SK-MEL-5 (cell line): Measurements from ENCODE around the gene PRRT3. TPM values are rescaled to one million over a fixed set of nuclear protein-coding genes. Genes with fewer than 3 reads are reported as not detected.

ENCODE experiments used
- DNase-seq: peaks from one replicate; pipeline ENCODE4 v3.0.0-alpha.2; 2016; ENCODE audit warnings: low read depth, low spot score
- in situ Hi-C: cut with HindIII; loops from 2 replicates; pipeline ENCODE4 v1.10.0; 2016; ENCODE audit warnings: low sequenced_read_pairs, high pct_unique_total_duplicates, low pct_unique_long_range_greater_than_20kb
- polyA plus RNA-seq, 2 experiments: library from polyadenylated mRNA; depleted of rRNA; stranded (reverse); fragments of >200 nt; gene quantifications; 2 replicates each; pipeline ENCODE4 v1.2.3, GENCODE V29; 2015
- total RNA-seq: library from RNA; depleted of rRNA; stranded (reverse); fragments of >200 nt; shearing (Covaris generic); gene quantifications from 2 replicates; pipeline ENCODE4 v1.2.3, GENCODE V29; 2014; rRNA removed

The PRRT3 gene
- total RNA-seq: 0.34 and 0.51 TPM in 2 replicates
- polyA plus RNA-seq (2015; cell fraction: cytosol; rRNA removed): 0.99 and 1.1 TPM in 2 replicates
- polyA plus RNA-seq (2015; cell fraction: nucleus; rRNA removed): 0.88 and 1.1 TPM in 2 replicates

DNA sequence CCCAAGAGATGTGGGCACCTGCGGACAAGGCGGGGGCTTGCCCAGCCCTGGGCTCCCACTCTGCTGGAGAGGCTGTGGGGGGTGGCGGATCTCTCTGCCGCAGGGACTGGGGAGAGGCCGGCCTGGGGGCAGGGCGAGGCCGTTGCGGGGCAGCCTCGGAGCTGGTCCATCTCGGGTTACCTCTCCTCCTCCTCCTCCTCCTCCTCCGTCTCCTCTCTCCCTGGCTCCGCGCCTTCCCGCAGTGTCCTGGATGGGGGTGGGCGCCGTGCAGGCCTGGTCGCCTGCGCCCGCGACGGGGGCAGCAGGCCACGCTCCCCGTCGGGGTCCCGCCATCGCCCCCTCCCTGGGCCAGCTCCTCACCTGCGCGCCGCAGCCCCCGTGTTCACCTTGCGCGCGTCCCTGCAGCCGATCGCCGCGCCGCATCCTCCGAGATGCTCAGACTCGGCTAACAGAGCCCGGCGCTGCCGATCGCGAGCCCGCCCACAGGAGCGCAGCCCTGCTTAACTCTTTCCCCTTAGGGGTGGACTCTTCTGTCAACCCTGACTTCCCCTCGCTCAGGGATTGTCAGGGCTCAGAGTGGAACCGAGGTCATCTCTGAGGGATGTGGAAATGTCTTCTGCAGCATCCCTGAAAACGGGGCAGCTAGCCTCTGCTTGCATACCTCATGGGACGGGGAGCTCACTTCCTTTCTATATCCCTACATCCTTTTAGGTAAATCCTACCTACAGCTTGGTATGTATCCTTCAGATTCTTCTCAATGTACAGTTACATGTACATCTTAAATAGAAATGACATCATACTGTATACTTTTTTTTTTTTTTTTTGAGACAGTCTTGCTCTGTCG, at the start of gene PRRT3:
TSS of gene PRRT3 (minus strand) at position 447 of the 844 bp plus-strand sequence. CDS start 2,293 bp downstream, outside the sequence.
- DNase-seq: no peak
- in situ Hi-C loops: loop anchor here (25.0 kb wide), 1 partner anchor 140 kb away; the partner anchor contains the start of gene TTLL3

DNA sequence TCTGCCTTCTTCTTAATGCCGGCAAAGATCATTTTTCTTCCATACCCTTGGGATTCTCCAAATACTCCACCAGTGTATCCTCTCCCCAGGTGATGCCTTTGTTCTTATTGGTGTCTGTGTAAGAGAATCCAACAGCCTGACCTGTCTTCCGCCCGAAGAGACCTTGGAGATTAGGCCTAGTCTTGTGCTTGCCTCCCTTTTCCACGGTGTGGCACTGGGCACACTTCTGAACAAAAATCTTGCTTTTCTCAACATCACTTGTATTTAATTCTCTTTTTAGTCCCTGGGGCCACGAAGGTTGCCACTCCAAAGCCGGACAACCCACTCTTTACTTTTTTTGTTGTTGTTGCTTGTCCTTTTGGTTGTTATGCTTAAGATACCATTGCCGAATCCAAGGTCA, 48.5 kb upstream of the PRRT3 start:
- DNase-seq: no peak
- in situ Hi-C loops: no loop called here

DNA sequence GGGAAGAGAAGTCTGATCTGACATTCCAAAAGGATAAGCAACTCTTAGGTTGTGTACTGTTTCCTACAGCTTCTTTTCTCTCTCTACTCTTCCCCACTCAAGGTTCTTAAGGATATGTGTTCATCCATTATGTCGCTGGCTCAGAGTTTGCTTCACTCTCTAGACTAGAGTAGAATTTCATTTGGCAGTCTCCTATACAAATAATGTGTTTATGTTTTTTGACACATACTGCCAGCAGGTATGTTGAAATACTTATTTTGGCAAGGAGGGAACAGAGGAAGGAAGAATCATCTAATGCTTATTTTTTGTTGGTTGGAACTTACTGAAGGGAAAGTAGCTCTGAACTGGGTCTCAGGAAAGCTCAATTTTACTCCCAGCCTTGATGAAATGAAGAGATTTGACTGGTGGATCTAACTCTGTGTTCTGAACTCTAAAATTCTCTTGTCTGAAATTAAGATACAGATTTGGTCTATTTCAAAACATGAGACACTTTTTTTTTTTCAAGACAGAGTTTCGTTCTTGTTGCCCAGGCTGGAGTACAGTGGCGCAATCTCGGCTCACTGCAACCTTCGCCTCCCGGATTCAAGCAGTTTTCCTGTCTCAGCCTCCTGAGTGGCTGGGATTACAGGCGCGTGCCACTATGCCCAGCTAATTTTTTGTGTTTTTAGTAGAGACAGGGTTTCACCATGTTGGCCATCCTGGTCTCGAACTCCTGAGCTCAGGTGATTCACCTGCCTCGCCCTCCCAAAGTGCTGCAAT, 42.1 kb upstream of the PRRT3 start:
- no peak for DNase-seq
- in situ Hi-C loops: no loop called here

DNA sequence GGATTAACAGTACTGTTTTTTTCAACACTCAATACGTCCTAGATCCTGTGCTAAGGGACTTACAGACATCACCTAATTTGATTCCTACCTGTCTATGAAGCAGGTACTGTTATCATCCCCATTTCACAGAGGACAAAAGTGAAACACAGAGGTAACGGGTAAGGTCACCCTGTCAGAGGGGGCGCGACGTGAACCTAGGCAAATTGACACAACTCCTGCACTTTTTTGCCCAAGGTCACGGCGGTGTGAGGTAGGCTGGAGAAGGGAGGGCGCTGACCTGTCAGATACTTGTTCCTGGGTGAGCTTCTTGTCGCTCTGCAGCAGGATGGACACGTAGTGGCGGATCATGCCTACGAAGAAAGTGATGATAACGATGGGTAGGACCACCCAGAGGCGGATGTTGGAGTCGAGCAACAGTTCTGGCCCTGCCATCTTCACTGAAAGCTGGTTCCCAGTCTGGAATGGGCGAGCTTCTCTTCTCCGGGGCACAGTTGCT, 34.1 kb upstream of the PRRT3 start:
- in situ Hi-C loops: no loop called here
- no peak for DNase-seq

DNA sequence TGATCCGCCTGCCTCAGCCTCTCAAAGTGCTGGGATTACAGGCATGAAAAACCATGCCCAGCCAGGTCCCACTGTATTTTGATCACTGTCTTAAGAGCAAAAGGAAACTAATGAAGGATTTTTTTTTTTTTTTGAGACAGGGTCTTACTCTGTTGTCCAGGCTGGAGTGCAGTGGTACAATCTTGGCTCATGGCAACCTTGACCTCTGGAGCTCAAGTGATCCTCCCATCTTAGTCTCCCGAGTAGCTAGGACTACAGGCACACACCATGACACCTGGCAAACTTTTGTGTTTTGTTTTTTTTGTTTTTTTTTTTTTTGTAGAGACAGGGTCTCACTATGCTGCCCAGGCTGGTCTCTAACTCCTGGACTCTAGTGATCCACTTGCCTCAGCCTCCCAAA, 28.0 kb upstream of the PRRT3 start:
- DNase-seq: no peak

DNA sequence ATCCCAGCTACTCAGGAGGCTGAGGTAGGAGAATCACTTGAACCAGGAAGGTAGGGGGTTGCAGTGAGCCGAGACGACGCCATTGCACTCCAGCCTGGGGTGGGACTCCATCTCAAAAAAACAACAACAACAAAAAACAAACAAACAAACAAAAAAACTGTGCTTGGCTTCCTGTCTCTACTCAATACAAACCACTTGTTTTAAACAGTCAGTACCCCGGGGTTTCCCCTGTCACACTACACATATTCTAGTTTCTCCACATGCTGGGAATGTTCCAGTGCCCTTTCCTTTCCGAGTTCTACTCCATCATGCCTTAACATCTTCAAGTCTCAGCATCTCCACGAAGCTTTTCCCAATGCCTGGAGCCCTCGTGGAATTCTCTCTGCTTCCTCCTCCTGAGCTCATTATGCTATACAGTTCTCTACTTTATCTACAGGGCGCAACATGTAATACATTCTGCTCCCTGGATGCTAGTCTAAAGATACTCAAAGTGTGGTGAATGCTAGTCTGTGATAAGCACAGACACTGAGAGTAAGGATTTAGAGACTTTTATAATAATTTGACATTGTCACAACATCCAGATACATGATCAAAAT, 26.6 kb upstream of the PRRT3 start:
- in situ Hi-C loops: no loop called here
- no peak for DNase-seq

More for the DNA sequence above, 28.0 kb upstream of the PRRT3 start:
- in situ Hi-C loops: no loop called here

DNA sequence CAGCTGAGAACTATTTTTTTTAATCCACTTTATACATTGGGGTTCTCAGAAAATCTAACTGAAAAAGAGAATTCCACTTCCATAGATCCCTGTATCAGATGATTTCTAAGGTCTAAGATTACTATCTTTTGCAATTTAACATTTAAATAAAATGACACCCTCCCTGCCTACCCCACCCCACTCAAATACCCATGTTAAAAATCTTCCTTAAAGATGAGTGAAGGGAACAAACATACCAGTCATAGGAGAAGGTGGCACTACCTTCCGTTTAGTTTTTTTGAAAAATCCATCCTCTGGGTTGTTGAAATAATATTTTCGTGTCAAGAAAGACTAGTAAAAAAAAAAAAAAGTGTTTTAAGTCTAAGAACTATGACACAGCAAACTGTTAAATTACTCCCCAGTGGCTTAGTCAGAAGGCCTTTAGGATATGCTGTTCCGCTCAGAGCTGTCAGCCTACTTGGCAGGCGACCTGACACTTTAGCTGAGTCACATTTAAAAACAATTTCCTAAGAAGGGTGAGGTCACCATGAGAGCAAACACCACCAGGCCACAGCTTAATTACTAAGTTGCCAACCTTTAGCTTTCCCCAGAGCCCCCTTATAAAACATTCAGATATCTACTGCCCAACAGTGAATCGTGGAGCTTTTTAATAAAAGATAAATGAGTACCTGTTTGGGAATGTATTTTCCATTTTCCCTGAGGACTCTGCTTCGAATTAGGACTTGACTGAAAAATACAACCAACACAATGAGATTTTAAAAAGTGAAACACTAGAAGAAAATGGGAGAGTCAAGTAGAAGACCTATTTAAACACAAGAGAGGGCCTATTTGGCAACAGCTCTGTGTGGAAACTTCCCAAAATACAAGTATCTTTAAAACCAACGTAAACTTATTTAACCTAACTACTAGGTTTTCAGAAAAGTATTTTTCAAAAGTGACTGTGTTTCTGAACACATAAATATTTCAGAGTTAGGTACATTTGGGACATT, 24.8 kb upstream of the PRRT3 start:
- in situ Hi-C loops: no loop called here
- DNase-seq: peak; percentile 73

DNA sequence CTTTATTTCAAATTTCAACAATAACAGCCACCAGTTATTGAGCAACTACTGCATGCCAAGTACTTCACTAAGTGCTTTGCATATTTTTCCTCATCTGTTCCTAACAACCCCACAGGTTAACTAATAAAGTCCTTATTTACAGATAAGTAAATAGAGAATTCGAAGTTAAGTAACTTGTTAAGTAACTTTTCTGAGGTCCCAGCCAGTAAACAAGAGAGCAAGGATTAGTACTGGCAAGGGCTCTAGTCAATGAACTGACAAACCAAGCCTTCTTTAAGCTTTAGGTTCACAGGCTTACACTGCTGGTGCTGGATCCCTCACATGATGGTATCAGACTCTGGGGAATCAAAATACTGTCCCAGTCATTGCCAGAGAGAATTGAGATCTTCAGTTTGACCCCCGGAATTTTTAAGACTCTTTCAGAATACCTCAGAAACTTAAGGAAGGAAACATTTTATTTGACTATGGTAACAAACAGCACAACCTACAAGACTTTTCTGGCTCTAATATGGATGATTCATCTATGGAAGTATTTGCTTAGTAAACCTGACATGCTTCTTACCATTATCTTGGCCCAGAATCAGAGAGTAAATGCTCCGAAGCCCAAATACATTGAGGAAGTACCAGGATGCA, 17.9 kb upstream of the PRRT3 start:
- in situ Hi-C loops: loop anchor here (25.0 kb wide), 1 partner anchor 158 kb away; the partner anchor contains the start of gene TTLL3
- no peak for DNase-seq

DNA sequence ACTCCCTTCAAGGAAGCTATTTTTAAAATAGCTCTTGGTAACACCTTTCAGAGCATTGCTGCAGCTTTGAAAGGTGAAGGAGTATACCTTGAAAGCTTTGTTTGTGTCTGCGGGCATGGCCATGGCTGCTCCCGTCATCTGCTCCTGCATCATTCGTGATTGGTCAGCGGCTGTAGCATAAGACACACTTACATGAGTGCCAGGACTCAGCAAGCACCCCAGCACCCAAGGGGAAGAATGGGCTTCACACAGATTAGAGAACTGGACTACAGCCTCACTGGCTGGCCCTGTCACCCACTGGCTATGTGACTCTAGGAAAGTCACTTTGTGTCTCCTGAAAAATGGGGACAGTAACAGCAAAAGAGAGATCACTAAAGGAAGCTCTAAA, 17.4 kb upstream of the PRRT3 start:
- in situ Hi-C loops: loop anchor here (25.0 kb wide), 1 partner anchor 157 kb away; the partner anchor contains the start of gene TTLL3
- no peak for DNase-seq

DNA sequence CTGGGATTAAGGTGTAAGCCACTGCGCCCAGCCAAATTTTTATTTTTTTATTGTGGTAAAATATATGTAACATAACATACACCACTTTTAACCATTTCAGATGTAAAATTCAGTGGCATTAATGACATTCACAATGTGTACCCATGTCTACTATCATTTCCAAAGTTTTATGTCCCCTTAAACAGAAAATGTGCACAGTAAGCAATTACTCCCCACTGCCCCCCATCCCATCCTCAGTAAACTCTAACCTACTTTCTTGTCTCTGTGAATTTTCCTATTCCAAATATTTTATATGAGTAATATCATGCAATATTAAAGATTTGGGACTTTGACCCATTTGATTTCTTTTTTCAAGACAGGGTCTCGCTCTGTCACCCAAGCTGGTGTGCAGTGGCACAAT, 14.6 kb upstream of the PRRT3 start:
- in situ Hi-C loops: loop anchor here (25.0 kb wide), 1 partner anchor 155 kb away; the partner anchor contains the start of gene TTLL3
- no peak for DNase-seq

DNA sequence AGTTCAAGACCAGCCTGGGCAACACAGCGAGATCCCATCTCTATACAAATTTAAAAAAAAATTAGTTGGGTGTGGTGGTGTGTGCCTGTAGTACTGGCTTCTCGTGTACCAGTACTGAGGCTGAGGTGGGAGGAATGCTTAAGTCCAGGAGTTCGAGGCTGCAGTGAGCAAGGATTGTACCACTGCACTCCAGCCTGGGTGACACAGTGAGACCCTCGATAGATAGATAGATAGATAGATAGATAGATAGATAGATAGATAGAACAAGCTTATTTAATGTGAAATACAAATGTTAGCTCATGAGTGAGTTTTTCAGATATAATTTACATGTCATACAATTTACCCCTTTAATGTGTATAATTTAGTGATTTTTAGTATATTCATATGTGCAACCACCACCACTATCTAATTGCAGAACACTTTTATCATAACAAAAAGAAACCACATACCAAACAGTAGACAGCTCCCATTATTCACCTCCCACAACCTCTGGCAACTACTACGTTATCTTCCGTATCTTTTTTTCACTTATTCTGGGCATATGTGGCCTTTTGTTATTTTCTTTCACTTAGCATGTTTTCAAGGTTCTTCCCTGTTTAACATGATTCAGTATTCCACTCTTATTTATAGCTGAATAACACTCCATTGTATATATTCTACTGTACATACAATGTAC, 13.1 kb upstream of the PRRT3 start:
- no peak for DNase-seq
- in situ Hi-C loops: loop anchor here (25.0 kb wide), 1 partner anchor 153 kb away; the partner anchor contains the start of gene TTLL3

DNA sequence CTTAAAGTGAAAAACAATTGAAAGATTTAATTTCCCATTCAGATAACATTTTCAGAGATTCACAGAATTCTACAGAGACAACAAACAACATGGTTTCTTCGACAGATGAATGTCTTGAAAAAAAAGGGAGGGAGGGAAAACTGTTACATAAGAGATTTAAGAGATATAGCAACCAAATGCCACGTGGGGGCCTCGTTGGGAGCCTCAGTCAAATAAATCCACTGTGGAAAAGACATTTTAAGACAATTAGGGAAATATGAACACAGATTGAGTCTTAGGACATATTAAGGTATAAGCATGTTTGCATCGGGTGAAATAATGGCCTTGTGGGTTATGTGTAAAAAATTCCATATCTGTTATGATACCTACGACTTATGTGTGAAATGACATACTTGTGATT, 5.0 kb upstream of the PRRT3 start:
- in situ Hi-C loops: loop anchor here (25.0 kb wide), 1 partner anchor 145 kb away; the partner anchor contains the start of gene TTLL3
- DNase-seq: peak; percentile 39

DNA sequence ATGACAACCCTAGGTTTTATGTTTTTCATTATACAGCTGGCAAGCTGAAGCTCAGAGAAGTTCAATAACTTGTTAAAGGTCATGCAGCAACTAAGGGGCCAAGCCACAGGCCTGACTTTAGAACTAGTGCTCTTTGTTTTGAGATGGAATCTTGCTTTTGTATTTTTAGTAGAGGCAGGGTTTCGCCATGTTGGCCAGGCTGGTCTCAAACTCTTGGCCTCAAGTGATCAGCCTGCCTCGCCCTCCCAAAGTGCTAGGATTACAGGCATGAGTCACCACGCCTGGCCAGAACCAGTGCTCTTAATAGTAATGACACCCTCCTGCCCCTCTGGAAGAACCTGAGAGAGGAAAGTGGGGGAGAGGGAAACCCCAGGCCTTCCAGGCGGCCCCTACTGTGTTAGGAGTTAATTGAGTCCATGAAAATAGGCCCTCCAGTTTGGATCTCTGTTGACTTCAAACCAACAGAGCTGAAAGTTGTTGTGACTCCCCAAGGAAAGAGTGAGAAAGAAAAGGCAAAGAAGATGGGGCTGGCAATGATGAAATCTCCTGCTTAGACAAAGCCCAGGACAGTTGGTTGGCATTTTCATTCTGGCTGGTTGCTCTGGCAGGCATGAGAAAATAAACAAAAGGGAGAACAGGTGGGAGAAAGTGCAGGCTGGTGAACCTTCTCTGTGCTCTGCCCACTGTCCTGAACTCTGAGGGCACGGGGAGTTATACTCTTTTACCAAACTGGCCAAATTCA, 3.6 kb upstream of the PRRT3 start:
- in situ Hi-C loops: loop anchor here (25.0 kb wide), 1 partner anchor 143 kb away; the partner anchor contains the start of gene TTLL3
- no peak for DNase-seq

DNA sequence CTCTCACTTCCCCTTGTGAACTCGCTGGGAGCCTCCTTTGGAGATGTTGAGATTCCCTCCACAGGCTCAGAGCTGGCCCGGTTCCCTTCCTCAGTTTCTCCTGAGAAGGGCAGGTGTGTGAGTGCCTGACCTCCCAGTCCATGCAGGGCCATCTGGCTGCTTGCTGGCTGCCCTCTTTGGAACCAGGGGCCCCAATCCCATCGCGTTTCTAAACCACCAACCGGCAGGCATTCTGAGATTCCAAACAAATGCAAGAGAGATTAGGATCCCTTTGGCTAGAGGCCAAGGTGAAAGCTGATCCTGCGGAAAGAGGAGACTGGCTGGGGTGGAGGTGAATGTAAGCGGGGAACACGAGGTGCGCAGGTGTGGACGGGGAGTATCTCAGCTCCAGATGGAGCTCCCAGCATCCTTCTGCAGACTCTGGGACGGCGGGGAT, 2.9 kb upstream of the PRRT3 start:
- no peak for DNase-seq
- in situ Hi-C loops: loop anchor here (25.0 kb wide), 1 partner anchor 143 kb away; the partner anchor contains the start of gene TTLL3

DNA sequence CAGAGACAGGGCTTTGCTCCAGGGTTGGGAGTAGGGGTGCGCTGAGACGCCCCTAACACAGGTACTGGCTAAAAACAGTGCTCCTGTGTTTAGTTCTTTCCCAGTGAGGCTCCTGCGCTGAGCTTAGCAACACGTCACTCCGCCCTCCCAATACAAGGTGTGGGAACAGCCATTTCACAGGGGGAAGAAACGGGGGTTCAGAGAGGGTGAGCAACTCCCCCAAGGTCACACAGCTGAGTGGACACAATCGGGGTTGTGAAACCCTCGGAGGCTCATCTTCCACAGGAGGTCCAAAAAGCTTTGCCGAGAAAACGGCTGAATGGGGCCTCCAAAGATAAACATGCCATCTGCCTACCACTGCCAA, 628 bp downstream of the PRRT3 start:
- in situ Hi-C loops: loop anchor here (25.0 kb wide), 1 partner anchor 139 kb away; the partner anchor contains the start of gene TTLL3
- DNase-seq: no peak
